H4 (cell line): ENCODE measurements around the gene NEUROD1. TPM values are rescaled to one million over a fixed set of nuclear protein-coding genes. Genes with fewer than 3 reads are reported as not detected.

Source experiments
- DNase-seq: peaks from one replicate; pipeline ENCODE4 v3.0.0-alpha.2; 2015; ENCODE audit warnings: low spot score
- total RNA-seq: library from RNA; depleted of rRNA; stranded (reverse); fragments of >200 nt; shearing (Covaris generic); gene quantifications from 2 replicates; pipeline ENCODE4 v1.2.3, GENCODE V29; 2014

NEUROD1 gene
- total RNA-seq, 1 experiment from 2014 or later, result 0.10 TPM

GRCh38 chr2:181680937-181681811 lies 857 bp upstream of the NEUROD1 start:
- no peak for DNase-seq

DNA sequence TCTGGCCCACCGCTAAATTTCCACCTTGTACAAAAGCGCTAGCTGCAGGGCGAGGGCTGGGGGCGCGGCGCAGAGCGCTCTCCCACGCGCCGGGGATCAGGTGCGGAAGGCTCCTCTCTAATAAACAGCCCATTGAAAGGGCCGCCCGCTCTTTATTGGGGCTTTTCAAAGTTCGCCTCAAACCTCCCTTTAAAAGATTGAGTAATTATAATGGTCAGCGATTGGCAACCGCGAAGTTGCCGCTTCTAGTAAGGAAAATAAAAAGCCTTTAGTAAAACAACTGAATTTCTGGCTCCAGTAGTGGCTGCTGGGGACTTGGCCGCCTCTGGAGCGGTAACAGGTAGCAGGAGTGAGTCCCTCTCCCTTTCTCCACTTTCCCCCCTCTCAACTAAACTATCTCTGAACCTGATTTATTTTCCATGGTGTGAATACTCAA lies 755 bp downstream of the NEUROD1 start:
- no peak for DNase-seq

GRCh38 chr2:181678861-181679543 lies 1.3 kb downstream of the NEUROD1 start:
- DNase-seq, result no peak

DNA sequence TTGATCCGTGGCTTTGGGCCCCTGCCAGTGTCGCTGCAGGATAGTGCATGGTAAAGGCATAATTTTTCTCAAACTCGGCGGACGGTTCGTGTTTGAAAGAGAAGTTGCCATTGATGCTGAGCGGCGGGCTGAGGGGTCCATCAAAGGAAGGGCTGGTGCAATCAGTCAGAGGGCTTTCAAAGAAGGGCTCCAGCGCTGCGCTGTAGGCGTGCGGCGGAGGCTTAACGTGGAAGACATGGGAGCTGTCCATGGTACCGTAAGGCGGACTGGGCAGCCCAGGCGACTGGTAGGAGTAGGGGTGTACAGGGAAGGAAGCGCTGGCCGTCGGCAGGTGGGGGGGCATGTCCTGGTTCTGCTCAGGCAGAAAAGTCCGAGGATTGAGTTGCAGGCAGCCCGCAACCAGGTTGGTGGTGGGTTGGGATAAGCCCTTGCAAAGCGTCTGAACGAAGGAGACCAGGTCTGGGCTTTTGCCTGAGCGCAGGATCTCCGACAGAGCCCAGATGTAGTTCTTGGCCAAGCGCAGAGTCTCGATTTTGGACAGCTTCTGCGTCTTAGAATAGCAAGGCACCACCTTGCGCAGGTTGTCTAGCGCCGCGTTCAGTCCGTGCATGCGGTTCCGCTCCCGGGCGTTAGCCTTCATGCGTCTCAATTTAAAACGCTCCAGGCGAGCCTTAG lies 2.3 kb downstream of the NEUROD1 start:
- no peak for DNase-seq

DNA sequence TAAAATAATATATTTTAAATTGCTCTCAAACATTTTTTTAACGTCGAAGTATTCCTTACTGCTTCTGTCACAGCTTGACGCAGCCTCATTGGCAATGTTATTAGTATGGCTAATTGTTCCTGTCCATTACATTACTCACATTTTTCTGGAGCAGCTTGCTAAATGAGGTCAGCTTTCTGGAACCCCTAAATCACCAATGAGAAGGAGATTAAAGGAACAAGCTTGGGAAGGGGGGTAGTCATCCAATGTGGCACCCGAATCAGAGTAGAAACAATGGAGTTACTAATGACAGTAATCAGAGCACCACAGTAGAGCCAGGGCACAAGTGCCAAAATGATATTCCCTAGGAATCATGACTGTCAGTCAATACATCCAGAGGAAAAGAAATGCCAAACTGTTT lies 5.1 kb downstream of the NEUROD1 start:
- no peak for DNase-seq

- DNase-seq, result no peak
These were observed 5.9 kb downstream of the NEUROD1 start for GRCh38 chr2:181674461-181674860.

- no peak for DNase-seq
These were observed 7.1 kb downstream of the NEUROD1 start for GRCh38 chr2:181673173-181673572.

DNA sequence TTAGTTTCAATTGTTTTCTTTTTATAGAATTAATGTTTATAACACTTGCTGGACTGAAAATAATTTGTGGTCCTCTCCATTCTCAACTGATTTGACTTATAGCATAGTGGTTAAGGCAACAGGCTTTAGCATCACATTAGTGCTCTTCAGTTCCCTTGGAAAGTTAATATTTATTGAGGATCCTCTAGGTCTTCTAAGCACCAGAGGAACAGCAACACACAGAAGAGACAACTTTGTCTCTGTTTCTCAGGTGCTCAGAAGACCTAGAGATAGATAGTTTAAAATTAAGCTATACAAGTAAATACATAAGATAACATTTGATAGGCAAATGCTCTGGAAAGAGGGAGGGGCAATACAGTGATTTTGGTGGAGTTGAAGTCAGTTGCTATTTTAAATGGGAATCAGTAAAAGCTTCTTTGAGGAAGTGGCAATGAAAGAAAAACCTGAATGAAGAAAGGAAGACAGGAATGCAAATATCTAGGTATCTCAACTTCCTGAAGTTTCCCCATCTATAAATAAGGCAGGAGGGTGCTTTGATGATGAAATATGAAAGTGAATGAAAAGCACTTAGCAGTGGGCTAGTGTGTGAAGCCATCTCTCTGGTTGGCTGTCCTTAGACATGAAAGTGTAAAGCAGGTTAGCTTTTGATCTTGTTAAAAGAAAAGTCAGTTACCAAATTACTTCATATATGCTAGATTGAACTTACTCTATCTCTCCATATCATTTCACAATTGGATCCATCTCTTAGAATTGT lies 7.9 kb downstream of the NEUROD1 start:
- DNase-seq, result no peak

DNA sequence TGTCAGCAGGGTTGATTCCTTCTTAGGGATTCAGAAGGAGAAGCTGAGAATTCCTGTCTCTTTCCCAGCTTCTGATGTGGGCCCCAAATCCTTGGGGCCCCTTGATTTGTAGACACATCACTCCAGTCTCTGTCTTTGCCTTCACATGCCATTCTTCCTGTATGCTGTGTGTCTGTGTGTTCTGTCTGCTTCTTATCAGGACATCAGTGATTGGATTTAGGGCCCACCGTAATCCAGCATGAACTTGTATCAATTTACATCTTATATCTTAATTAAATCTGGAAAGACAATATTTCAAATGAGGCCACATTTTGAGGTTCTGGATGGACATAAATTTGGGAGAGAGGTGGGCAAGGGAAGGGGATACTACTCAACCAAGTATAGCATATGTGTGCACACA lies 9.7 kb downstream of the NEUROD1 start:
- DNase-seq, result no peak

DNA sequence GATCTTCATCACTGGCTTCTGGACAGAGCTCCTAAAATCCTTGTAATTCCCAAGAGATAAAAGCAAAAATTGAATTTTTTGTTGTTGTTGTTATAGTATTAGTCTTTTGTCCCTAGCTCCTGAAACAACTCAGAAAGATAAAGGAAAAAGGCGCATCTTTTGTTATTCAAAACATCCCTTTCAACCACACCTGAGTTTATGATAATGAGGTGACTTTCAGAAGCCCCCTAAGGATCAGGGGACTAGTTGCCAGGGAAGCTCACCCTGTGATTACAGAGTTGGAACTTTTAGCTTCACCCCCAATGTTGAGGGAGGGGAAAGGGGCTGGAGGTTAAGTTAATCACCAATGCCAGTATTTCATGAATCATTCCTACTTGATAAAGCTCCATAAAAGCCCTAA lies 13.1 kb downstream of the NEUROD1 start:
- no peak for DNase-seq

DNA sequence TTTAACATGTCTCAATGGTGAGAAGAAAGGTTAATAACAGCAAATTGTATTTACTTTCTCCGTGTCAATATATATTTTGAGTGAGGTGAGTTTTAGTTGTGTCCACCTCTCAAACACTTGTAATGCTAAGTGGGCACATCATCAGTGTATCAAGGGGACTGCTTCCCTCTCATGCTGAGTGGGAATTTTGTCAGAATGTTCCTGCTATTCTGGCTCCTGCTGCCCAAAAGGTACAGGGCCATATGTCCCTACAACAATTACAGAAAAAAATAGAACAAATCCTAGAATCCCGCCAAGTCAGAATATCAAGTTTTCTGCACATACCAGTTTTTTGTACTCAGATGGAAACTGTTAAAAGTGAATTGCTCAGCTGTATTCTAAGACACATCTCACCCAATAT lies 18.0 kb downstream of the NEUROD1 start:
- no peak for DNase-seq

- DNase-seq, result no peak
These were observed 20.1 kb downstream of the NEUROD1 start for GRCh38 chr2:181660181-181660580.

- DNase-seq, result no peak
These were observed 21.9 kb downstream of the NEUROD1 start for GRCh38 chr2:181658444-181658843.

- DNase-seq, result no peak
These were observed 22.9 kb downstream of the NEUROD1 start for GRCh38 chr2:181657379-181657778.

- no peak for DNase-seq
These were observed 23.6 kb downstream of the NEUROD1 start, which contains the start of gene CERKL for GRCh38 chr2:181656450-181657291. CERKL (minus strand) TSS chr2:181657105; CDS start chr2:181657006, 99 bp downstream.

- no peak for DNase-seq
These were observed 24.8 kb downstream of the NEUROD1 start for GRCh38 chr2:181655519-181655918.

DNA sequence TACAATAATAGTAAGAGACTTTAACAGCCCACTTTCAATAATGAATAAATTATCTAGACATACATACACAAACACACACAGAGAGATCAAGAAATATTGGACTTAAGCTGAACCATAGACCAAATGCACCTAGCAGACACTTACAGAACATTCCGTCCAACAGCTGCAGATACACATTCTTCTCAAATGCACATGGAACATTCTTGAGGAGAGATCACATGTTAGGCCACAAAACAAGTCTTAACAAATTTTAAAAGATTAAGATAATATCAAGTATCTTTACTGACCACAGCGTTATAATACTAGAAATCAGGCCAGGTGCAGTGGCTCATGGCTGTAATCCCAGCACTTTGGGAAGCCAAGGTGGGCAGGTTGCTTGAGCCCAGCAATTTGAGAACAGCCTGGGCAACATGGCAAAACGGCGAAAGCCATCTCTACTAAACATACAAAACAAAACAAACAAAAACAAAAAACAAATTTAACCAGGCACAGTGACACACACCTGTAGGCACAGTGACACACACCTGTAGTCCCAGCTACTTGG lies 30.8 kb downstream of the NEUROD1 start:
- no peak for DNase-seq

- DNase-seq, result no peak
These were observed 31.7 kb downstream of the NEUROD1 start for GRCh38 chr2:181648478-181649155.

DNA sequence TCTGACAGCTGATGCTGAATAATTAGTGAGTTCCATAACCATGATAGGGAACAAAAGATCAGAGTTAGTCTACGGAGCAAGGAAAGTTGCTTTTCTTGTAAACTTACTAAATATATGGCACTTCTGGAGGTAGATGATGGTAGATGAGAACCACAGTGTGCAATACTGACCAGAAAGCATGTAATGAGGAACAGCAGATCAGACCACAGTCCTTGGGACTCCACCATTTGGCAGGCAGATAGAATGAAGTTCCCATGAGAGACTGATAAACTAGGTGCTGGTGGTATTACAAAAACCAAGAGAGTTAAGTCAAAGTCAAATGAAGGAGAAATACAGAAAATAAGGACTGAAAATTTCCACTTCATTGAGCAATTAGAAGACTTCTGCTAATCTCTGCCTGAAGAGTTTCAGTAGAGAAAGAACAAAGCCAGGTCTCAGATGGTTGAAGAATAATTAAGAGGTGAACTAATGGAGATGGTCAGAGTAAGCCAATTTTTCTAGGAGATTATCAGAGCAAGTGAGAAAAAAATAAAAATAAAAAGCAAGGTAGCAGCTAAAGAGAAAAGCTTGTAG lies 33.8 kb downstream of the NEUROD1 start:
- DNase-seq, result no peak

GRCh38 chr2:181643151-181643550 lies 37.2 kb downstream of the NEUROD1 start:
- DNase-seq, result no peak
